ENCODE results near the gene STK32C. TPM values are rescaled to one million over a fixed set of nuclear protein-coding genes. Genes with fewer than 3 reads are reported as not detected.

STK32C gene
- total RNA-seq, 1 experiment from 2014 or later, result 16.5 TPM

- POLR2A ChIA-PET (ENCODE audit: low non-redundant PET), result no interaction called here
Measured at GRCh38 chr10:132211246-132211645, 96.5 kb downstream of the STK32C start.

GRCh38 chr10:132210766-132211165 lies 97.0 kb downstream of the STK32C start:
- Histone ChIP-seq H3K36me3 (ENCODE audit: insufficient read depth, low read length, poor library complexity, severe bottlenecking) (no peaks in the 10 kb centered on the region), H3K4me1 (ENCODE audit: insufficient read depth, low read length, poor library complexity, severe bottlenecking) (no peaks in the 10 kb centered on the region), H3K27me3 (replicated peaks; ENCODE audit: insufficient read depth, low read depth, low read length, poor library complexity) (no peaks in the 10 kb centered on the region), H3K4me3 (ENCODE audit: low read depth, low read length, poor library complexity, severe bottlenecking) (no peak overlapping the region), H3K9me3 (ENCODE audit: low read depth, low read length, poor library complexity, severe bottlenecking) (no peaks in the 10 kb centered on the region), H3K27ac (ENCODE audit: low read depth, low read length, poor library complexity, severe bottlenecking) (no peak overlapping the region)
- ChIA-PET CTCF (no interaction called here), POLR2A (ENCODE audit: low non-redundant PET) (no interaction called here)
- BruUV-seq (replicated peaks), result no TSS peak
- TF ChIP-seq CTCF (conservative IDR thresholded peaks at IDR 0.05; ENCODE audit: low read depth, low read length) (no peak), EZH2 (IDR thresholded peaks at IDR 0.05; ENCODE audit: borderline replicate concordance, low read depth, low read length, poor library complexity, severe bottlenecking) (no peak)
- intact Hi-C loops (cut with micrococcal nuclease; ENCODE audit: unreplicated experiment), result no loop called here
- no peak for DNase-seq (ENCODE audit: low spot score)

More at GRCh38 chr10:132211246-132211645, 96.5 kb downstream of the STK32C start:
- no peak for TF ChIP-seq CTCF (conservative IDR thresholded peaks at IDR 0.05; ENCODE audit: low read depth, low read length)
- no peak for TF ChIP-seq EZH2 (IDR thresholded peaks at IDR 0.05; ENCODE audit: borderline replicate concordance, low read depth, low read length, poor library complexity, severe bottlenecking)
- BruUV-seq (replicated peaks), result no TSS peak
- Histone ChIP-seq H3K27ac (ENCODE audit: low read depth, low read length, poor library complexity, severe bottlenecking) (no peak overlapping the region), H3K36me3 (ENCODE audit: insufficient read depth, low read length, poor library complexity, severe bottlenecking) (no peaks in the 10 kb centered on the region), H3K4me3 (ENCODE audit: low read depth, low read length, poor library complexity, severe bottlenecking) (no peak overlapping the region), H3K27me3 (replicated peaks; ENCODE audit: insufficient read depth, low read depth, low read length, poor library complexity) (no peaks in the 10 kb centered on the region), H3K9me3 (ENCODE audit: low read depth, low read length, poor library complexity, severe bottlenecking) (no peaks in the 10 kb centered on the region), H3K4me1 (ENCODE audit: insufficient read depth, low read length, poor library complexity, severe bottlenecking) (no peaks in the 10 kb centered on the region)
- CTCF ChIA-PET, result no interaction called here
- DNase-seq (ENCODE audit: low spot score), result no peak
- intact Hi-C loops (cut with micrococcal nuclease; ENCODE audit: unreplicated experiment), result no loop called here

- Histone ChIP-seq H3K27me3 (replicated peaks; ENCODE audit: insufficient read depth, low read depth, low read length, poor library complexity) (no peaks in the 10 kb centered on the region), H3K4me3 (ENCODE audit: low read depth, low read length, poor library complexity, severe bottlenecking) (no peak overlapping the region), H3K27ac (ENCODE audit: low read depth, low read length, poor library complexity, severe bottlenecking) (no peak overlapping the region), H3K4me1 (ENCODE audit: insufficient read depth, low read length, poor library complexity, severe bottlenecking) (no peaks in the 10 kb centered on the region), H3K9me3 (ENCODE audit: low read depth, low read length, poor library complexity, severe bottlenecking) (no peaks in the 10 kb centered on the region), H3K36me3 (ENCODE audit: insufficient read depth, low read length, poor library complexity, severe bottlenecking) (no peaks in the 10 kb centered on the region)
- intact Hi-C loops (cut with micrococcal nuclease; ENCODE audit: unreplicated experiment), result no loop called here
- BruUV-seq (replicated peaks), result no TSS peak
- DNase-seq (ENCODE audit: low spot score), result no peak
- ChIA-PET POLR2A (ENCODE audit: low non-redundant PET) (no interaction called here), CTCF (no interaction called here)
- TF ChIP-seq EZH2 (IDR thresholded peaks at IDR 0.05; ENCODE audit: borderline replicate concordance, low read depth, low read length, poor library complexity, severe bottlenecking), result no peak
- TF ChIP-seq CTCF (conservative IDR thresholded peaks at IDR 0.05; ENCODE audit: low read depth, low read length), result no peak
Measured at GRCh38 chr10:132209978-132210530, 97.7 kb downstream of the STK32C start.

Measured in A673 (cell line).